ENCODE data around the gene SAMD4A.

Gene SAMD4A

DNA sequence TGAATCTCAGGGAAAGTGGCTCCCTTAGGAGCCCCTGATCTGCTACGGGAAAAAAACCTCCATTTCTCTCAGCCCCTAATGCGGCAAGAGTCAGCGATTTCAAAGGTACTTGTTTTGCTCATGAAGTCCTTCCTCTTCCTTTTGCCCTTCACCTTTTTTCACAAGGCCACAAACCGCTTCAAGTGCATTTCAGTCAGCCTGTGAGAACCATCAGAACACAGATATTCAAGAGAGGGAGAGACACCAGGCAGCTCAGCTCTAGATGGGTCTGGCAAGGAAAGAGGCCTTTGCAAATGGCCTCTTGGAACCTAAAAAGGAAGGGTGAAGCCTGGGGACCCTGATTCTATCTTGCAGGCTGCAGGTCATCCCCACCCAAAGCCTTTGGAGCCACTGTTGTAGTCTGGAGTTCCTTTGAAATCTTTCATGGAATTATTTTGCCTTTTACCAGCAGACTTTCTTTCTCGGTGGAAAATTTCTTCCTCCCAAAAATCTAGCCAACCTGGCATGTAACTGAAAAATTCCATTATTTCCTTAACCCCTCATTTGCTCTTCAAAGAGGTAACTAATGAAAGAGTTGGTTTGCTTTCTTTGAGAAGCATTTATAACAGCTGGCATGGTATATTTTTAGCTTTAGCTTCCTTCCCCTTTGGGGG, 145.0 kb downstream of the SAMD4A start:
- DNase-seq, result no peak

DNA sequence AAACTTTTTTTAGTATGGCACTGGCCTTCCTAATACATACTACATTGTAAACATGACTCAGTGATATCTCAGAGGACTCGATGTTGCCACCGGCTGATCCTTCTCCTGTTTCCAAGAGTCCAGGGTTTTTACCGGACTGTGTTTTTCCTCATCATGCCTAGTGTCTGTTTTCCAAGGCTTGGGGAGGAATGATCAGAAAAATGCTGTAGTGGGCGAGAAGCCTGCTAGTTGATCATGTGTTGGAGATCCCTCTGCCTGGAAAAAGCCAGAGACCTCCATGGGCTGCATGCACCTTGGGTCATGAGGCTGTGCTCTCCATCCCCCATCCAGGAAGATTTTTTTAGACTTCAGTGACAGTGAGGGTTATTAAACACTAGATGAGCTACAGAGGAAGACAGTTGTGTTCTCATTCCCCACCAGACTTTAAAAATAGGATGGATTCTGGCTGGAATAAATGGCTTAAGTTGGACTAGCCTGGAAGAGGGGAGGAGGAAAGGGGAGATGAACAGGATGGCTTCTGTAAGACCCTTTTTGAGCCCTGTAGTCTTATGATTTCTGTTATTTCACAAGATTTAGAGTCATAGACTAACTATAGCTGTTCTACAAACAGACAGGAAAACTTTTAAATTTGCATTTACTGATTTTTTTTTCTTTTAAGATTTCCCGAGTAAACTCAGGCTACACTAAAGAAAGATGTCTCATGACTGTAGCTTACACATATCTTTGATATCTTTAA, 145.7 kb downstream of the SAMD4A start:
- DNase-seq, result no peak

DNA sequence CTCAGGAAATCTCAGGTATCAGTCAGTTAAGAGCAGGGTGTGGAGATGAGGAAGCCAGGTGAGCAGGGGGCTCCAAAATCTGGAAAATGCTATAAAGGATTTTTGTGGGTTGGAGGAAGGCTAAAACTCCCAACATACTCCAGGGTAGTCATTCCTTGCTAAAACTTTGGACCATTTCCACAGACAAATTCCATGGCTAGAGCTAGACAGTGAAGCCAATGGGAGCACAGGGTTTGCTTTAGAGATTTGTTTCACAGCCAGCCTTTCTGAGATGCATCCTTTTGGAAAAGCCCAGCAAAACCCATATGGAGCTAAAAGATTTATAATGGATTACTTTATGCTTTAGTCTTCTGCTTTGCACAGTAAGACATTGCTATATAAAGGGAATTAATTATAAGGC, 146.5 kb downstream of the SAMD4A start:
- no peak for DNase-seq

DNA sequence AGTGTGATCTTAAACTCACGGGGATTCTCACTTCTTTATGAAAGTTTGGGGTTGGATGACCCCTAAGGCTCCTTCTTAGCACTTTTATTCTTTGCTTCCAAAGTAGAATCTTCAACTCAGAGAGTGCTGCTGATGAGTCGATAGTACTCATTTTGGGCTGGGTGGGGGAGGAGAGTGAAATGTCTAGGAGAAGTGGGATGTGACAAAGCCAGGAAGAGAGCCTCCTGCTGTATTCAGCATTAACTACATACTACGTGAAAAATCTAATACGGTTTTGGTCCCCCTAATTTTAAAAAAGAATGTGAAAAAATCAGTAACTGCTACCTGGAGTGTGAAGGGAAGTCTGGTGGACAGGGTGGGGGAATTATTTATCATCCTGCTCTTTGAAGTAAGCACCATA, 148.3 kb downstream of the SAMD4A start:
- no peak for DNase-seq

DNA sequence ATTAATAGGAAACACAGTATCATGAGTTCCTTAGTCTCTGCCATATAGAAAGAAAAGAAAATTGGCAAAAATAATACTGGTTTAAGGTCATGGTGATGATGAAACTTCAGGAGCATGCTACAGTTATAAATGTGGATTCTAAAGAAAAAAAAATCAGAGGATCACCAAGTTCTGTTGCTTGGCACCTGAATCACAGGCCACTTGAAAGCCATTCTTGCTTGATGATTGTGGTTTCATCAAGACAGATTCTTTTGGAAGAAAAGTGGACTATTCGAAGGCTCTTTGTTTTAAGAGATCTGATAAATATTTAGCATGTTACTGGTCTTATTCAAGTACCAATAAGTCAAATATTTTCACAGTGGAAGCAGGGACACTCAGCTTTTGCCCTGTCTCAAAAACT, 148.9 kb downstream of the SAMD4A start:
- DNase-seq, result no peak

DNA sequence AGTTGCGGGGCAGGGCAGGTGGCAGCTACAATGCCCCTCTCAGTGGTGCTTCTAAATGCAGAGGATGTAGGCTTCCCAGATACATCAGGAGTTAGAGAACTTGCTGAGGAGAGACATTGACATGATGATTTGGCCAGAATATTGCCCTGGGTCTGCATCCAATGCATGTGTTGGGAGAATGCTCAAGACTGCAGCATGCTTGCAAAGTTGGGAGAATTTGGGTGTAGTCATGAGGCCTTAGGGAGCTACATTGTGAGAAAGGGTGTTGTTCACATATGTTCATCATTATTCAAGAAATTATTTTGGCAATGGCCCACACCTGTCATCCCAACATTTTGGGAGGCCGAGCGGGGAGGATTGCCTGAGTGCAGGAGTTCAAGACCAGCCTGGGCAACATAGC, 149.9 kb downstream of the SAMD4A start:
- no peak for DNase-seq

DNA sequence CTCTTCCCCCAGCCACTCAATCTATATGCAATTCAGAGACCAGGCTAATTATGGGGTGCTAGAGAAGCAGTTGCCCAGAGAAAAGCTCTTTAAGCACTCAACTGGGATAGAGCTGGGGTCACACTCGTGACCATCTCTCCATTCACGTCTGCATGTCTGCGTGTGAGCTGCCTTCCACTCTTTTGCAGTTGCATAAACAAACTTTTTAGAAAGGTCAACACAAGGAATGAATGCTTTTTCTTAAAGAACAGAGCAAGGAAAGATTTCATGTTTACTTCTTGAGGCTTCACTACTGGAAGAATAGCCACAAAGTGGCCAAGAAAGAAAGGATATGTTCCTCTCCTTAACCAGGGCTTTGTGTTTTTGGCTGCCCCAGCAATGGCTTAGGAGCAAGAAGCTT, 151.1 kb downstream of the SAMD4A start:
- DNase-seq, result no peak

DNA sequence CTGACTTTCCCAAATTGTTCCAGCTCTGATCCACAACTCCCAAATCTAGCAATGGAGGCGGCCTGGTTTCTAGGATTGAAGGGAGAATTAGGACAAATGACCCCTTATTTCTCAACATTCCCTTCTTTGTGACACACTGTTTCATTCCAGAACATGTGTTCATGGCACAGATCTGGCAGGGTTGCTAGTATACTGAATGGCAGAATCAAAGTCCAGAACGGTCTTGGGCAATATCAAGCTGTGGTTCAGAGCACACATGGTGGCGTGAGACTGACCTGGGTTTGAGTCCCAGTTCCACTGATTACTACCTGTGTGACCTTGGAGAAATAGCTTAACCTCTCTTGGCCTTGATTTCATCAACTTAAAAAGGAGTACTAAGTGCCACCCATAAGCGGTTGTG, 152.5 kb downstream of the SAMD4A start:
- DNase-seq, result no peak

DNA sequence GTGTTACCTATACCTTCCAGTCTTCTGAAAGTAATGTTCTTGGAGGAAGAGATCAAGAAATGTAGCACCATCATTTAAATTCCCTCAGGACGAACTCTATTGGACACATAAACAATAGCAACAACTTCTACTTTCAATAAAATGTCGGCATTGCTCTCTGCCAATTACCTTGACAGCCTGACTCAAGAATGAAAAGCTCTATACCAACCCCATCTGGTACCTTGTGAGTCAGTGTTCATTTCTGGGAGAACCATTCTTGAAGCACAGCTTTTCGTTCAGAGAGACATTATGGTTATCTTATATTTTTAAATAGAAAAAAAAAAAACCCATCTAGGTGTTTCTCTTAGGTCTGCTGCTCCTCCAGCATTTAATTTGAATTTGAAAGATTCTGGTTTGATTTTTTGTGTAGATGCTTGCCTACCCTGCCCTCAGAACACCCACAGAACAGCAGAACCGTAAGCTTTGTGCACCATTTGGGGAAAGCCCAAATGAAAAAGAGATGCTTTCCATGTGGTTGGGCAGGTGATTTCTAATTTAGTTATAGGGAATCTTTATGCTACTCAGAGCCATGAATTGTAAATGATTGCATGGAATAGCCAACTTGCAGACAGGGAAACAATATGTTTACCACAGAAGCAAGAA, 156.0 kb downstream of the SAMD4A start:
- no peak for DNase-seq

DNA sequence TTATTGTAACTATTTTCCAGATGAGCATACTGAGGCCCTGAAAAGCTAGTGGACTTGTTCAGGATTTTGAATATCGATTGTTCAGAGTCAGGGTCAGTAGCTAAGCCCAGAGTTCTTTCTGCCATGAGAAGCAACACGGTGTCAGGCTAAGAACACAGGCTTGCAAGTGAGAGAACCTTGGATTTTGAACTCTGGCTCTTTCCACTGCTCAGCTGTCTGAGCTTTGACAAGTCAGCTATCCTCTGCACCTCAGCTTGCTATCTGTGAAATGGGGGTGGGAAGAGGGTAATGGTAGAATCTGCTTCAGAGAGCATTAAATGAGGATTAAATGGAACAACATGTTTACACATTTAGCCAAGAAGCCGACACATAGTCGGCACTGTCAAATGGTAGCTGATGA, 157.2 kb downstream of the SAMD4A start:
- DNase-seq, result no peak

DNA sequence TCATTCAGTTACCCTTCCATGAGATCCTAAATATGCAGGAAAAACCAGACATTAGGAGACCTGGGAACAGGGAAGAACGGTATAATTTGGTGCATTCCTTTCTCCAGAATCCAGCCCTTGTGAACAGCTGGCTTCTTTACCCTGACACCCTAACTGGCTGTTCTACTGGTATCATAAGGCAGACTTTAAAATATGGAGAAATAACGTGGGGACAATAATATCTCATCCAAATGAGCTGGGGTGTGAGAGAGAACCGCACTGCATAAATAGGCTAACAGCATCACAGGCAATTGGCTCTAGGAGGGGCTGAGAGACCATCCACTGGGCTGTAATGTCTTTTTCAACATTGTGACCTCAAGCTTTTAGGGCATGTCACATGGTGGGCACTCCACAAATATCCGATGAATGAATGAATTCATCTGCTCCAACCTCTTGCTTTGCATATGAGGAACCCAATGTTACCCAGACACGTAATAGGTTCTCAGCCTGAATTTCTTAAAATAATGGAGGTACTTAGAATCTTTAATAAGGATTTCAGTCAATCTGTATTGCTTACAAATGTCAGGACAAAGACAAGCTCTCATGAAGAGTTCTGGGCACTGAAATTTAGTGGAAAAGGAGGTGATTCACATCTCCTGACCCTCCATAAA, 157.9 kb downstream of the SAMD4A start:
- no peak for DNase-seq

DNA sequence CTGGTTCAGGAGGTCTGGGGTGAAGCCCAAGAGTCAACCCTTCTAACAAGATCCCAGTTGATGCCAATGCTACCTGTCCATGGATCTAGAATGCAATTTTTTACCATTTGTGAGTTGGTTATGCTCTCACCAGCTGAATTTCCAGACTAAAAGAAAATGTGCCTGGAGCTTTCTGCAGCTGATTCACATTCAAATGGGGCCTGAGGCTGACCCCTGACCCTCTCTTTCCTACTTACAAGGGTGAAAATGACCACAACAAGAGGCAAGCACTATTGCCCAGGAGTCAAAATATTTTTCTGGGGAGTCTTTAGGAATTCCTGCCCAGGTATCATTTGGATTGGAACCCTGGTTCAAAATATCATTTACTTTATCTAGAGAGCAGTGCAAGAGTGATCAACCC, 159.1 kb downstream of the SAMD4A start:
- no peak for DNase-seq

DNA sequence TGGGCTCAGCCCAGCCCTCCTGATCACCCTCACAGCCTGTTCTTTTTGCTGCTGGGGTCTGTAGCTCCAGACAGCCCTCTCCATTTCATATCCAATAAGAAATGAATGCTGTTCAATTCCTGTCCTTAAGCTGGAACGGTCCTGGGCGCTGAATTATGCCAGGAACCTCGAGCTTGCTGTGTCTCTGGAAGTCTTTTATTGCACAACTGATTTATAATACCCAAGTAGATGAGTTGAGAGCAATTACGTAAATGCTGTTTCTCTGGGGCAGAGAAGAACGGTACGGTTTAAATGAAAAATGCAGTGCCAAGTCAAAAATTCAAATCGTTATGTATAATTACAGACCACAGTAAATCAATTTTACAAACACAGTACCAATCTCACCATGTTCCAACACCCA, 161.0 kb downstream of the SAMD4A start:
- no peak for DNase-seq

DNA sequence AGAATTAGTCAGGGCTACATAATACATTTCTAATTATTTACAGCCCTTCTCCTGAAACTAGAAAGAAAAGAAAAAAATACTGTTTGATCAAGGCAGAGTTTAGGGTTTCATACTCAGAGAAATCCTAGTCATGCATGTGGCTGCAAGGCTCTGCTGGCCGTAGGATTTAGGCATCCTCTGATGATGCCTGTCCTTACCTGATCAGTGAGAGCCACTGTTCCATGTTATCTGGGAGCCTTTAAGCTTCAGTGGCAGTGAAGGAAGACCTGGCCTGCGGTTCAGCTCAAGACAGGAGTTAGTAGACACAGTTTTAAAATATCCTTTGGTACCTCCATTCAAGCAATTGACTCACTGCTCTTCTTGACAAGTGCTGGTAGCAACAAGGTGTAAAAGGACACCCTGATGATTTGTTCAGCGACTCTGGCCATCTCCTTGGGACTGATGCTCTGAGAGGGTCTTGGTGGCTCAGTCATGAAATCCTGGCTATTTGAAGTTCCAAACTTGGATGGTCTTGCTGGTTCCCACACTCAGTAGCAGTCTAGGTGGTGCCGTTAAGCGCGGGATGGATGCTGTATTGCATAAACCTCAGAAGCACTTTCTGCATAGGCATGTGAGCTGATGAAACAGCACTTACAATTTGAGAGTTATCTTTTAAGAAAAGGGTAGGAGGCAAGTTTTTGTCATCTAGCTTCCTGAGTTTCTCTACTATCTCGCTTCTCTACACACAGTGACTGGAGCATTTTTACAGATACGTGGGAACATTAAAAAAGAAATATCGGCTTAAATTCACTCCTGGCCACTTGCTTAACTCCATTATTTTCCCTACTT, 162.0 kb downstream of the SAMD4A start:
- no peak for DNase-seq

DNA sequence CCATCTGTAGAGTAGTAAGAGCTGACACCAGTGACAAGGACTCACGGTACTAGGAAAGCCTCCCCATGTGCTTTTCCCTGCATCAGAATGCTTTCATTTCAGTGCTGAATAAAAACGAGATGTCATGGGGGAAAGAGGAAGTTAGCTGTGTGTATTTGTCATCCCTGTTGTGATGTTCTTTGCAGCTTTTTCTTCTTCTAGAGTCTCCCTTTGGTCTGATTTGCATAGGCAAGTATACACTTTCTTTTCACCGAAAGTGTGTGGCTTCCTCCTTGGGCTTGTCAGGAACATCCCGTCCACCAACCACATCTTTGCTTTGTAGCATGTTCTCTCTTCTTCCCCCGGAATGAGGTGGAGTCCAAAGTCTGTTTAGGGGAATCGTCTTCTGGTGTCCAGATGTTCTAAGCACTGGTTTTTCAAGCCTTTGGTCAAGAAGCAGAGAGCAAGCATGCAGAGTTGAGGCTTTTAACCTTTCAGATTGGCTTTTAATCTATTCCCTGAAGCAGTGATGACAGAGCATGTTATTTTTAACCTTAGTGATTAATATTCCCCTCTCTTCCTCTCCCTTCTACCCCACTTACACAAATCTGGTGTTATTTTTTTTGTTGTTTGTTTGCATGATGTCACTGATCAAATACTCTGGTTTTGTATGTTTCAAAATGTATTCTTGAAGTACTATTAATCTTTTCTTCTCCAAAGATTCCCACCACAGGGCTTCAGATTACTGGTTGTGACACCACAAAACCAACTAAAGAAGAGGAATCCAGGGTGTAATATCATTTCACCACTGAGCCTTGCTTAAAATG, 163.4 kb downstream of the SAMD4A start:
- no peak for DNase-seq

DNA sequence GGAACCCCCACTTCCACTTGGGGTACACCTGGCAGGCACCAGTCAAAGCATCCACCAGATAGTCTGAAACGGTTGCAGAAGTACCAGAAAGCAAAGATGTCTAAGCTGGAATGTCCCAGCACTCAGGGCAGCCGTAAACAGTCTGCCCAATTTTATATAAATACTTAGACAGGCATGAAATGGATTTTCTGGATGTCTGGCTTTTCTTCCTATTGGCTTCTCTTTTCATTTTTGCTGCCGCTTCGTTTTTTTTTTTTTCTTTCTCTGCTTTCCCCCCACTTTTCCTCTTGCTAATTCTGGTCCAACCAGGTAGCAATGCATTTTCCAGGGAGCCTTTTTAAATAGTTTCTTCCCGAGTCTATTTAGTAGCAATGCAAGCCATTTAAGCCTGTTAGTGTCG, 168.0 kb downstream of the SAMD4A start:
- no peak for DNase-seq

DNA sequence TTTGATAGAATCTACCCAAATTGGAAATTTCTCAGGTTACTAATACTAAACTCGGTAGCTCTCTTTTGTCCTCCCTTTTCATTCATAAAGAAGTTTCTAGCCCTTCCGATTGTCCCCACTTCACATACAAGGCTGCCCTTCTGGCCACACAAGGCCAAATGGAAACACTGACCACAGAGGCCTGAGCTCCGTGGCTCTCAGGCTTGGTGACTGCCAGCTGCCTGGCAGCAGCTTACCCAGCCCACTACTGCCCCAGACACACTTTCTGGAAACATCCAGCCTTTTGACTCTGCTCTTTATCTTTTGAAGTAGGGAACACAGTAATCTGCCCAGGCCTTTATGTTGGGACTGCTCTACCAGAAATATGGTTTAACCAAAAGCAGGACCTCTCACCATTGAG, 168.5 kb downstream of the SAMD4A start:
- no peak for DNase-seq

DNA sequence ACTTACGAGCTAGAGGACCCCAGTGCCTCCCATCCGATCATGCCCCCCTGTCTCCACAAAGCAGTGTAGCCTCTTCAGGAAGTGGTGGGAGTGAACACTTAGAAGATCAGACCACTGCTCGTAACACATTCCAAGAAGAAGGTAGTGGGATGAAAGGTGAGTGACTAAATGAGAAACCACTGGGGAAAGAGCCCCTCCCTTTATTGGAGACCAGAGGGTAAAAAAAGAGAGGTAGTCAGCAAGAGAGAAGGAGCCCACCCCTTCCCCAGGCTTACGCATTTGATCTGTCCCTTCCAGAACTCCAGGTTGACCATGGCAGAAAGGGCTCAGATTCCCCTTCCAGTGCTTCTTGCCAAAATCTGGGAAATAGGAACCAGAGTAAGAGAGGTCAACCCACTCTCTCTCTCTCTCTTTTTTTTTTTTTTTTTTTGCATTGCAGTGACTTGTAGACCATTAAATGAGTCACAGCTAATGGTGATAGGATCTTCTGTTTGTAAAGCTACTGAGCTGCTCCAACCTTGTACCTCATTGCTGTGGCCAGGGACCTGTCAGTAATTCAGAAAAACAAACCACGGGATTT, 170.3 kb downstream of the SAMD4A start:
- no peak for DNase-seq

DNA sequence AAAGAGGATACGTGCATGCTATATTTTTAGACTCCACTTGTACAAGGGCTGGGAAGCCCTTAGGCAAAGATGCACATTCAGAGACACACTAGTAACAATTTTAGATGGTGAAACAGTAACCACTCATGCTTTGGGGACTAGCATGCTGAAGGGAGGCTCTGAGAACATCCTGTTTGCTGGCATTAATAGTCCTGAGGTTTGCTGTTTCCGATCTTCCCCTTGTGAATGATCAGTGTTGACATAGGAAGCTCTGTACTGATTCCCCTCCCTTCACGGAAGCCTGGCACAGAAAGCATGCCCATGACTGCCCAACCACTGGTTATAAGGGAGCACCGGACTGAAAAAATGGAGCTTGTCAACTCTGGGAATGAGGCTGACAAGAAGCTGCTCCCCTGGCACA, 171.1 kb downstream of the SAMD4A start:
- peak; percentile 80 for DNase-seq

DNA sequence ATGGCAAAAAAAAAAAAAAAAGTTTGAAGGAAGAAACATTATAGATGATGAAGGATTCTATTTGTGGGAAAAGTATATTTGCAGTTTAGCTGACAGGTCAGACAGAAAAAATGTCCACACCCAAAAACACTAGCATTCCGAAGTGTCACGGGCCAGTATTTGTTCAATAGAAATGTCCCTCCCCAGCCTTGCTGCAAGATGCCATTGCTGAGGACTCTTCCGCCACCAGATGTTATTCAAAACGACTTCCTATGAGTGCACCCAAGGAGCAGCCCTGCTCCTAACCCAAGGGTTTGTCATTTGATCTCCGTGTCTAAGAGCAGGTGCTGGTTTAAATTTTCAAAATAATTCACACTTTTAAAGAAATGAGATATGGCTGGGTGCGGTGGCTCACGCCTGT, 172.6 kb downstream of the SAMD4A start:
- DNase-seq, result no peak

DNA sequence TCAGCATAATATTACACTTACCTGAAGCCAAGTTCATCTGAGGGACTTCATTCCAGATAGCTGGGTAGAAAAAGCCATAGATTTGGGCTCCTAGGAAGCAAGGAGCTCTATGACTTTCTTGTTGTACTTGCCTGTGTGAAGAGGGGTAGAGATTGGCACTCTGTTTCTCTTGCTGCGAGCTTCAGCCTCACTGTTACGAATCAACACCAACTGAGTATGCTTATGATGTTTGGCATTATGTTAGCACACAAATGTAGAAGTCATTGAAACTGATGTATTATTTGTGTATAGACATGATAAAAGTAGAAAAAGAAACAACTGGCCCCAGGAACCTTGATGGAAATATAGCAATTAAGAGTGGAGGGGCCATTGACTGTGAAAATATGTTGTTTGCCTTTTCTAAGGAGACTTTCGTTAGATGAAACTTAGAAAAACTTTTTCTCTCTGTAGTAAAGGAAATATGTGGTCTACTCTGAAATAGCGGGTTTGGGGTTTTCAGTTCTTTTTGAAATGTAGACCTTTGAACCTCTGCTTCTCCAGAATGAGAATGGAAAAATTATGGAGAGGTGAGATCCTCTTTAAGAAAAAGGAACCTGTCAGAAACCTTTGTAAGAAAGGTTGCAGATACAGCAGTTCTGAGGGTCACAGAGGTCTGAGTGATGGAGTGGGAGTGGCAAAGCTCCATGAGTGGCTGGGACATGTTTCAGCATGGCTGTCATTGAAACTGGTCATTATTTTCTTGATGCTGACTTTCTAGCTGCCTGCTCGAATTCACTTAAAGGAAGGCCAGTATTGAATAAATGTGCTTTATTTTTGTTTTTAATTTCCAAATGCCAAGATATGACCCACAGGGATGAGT, 175.8 kb downstream of the SAMD4A start:
- no peak for DNase-seq

All from DMS153 (cell line).